CD14-positive monocyte (primary cell): ENCODE data around the gene LLGL2. TPM values are rescaled to one million over a fixed set of nuclear protein-coding genes. Genes with fewer than 3 reads are reported as not detected.
A peak's percentile ranks its signal among the peaks of the same experiment; 100 is the strongest.
"Not testable (repeated sequence)": the region's sequence is repeated elsewhere in the genome, so short reads cannot be mapped to it uniquely, and the experiment has no call there.

Experiments
- DNase-seq, 3 donors: peaks; one replicate each; pipeline ENCODE4 v3.0.0-alpha.2; 2011 to 2022
- H2AFZ ChIP-seq: 2 replicates; pipeline ENCODE4 v1.6.0; 2012; ENCODE audit warnings: mild to moderate bottlenecking, low read depth, low read length, inconsistent platforms; ENCODE audit not compliant: insufficient read depth, poor library complexity, severe bottlenecking
- H3K27ac ChIP-seq, 2 donors: 1 replicate in 1 of 2; 2 replicates in 1 of 2; pipeline ENCODE4 v1.5.1; 2012 to 2013; ENCODE audit warnings: low read length in 2 of 2, control low read depth in 1 of 2, inconsistent platforms in 1 of 2, low read depth in 1 of 2, mild to moderate bottlenecking in 1 of 2
- H3K27me3 ChIP-seq, 2 donors: one replicate each; pipeline versions ENCODE4 v1.6.0 to v1.6.1; 2011 to 2013; ENCODE audit warnings: low read length in 2 of 2; ENCODE audit not compliant: control insufficient read depth in 2 of 2, insufficient read depth in 2 of 2
- H3K36me3 ChIP-seq, 2 donors: replicated peaks in 1 of 2; 1 replicate in 1 of 2; 2 replicates in 1 of 2; pipeline versions ENCODE4 v1.5.1 to v1.6.1; 2012 to 2013; ENCODE audit warnings: low read length in 2 of 2, control low read depth in 1 of 2, inconsistent platforms in 1 of 2, mild to moderate bottlenecking in 1 of 2; ENCODE audit not compliant: insufficient read depth in 2 of 2, control insufficient read depth in 1 of 2
- H3K4me1 ChIP-seq, 2 donors: 1 replicate in 1 of 2; 2 replicates in 1 of 2; pipeline versions ENCODE4 v1.5.1 to v1.6.1; 2012 to 2013; ENCODE audit warnings: low read length in 2 of 2, control low read depth in 1 of 2, inconsistent platforms in 1 of 2, mild to moderate bottlenecking in 1 of 2, moderate library complexity in 1 of 2; ENCODE audit not compliant: insufficient read depth in 2 of 2, control insufficient read depth in 1 of 2
- H3K4me2 ChIP-seq: replicated peaks from 2 replicates; pipeline ENCODE3; 2012; ENCODE audit warnings: low read length, moderate library complexity, mild to moderate bottlenecking; ENCODE audit not compliant: poor library complexity, severe bottlenecking; ENCODE audit errors: extremely low read depth
- H3K4me3 ChIP-seq, 3 experiments: fragments of 200-600 bp in 1 of 3; sonication (generic) in 1 of 3; replicated peaks in 1 of 3; 1 replicate in 2 of 3; 2 replicates in 1 of 3; pipeline ENCODE4 v1.5.1; 2011 to 2013; ENCODE audit warnings: low read length in 3 of 3, mild to moderate bottlenecking in 3 of 3, control low read depth in 2 of 3, low read depth in 2 of 3, inconsistent platforms in 1 of 3, moderate library complexity in 1 of 3
- H3K79me2 ChIP-seq: 2 replicates; pipeline ENCODE4 v1.6.0; 2012; ENCODE audit warnings: mild to moderate bottlenecking, control low read depth, inconsistent platforms, low read length, moderate library complexity; ENCODE audit not compliant: insufficient read depth
- H3K9ac ChIP-seq: 2 replicates; pipeline ENCODE4 v1.6.0; 2017; ENCODE audit warnings: low read length, mild to moderate bottlenecking; ENCODE audit not compliant: insufficient read depth, poor library complexity, severe bottlenecking
- H3K9me3 ChIP-seq, 2 donors: replicated peaks in 1 of 2; 1 replicate in 1 of 2; 2 replicates in 1 of 2; pipeline versions ENCODE4 v1.5.1 to v1.6.1; 2012 to 2013; ENCODE audit warnings: low read length in 2 of 2, control low read depth in 1 of 2; ENCODE audit not compliant: control insufficient read depth in 1 of 2, insufficient read depth in 1 of 2
- H4K20me1 ChIP-seq: 2 replicates; pipeline ENCODE4 v1.6.0; 2012; ENCODE audit warnings: mild to moderate bottlenecking, low read length, control low read depth, moderate library complexity; ENCODE audit not compliant: insufficient read depth
- H3K27ac Mint-ChIP-seq, 7 donors: one replicate each; pipeline ENCODE4 v1.8.0; 2020; ENCODE audit warnings: mild to moderate bottlenecking in 7 of 7, mixed read lengths in 7 of 7, moderate library complexity in 6 of 7, inconsistent platforms in 2 of 7
- H3K27me3 Mint-ChIP-seq, 3 donors: one replicate each; pipeline ENCODE4 v1.8.0; 2021 to 2022; ENCODE audit warnings: low read depth in 3 of 3, mild to moderate bottlenecking in 3 of 3, mixed read lengths in 3 of 3, moderate library complexity in 3 of 3, inconsistent platforms in 1 of 3
- H3K36me3 Mint-ChIP-seq, 2 donors: one replicate each; pipeline ENCODE4 v1.8.0; 2020; ENCODE audit warnings: mixed read lengths in 2 of 2, inconsistent platforms in 1 of 2, mild to moderate bottlenecking in 1 of 2
- H3K4me1 Mint-ChIP-seq: one replicate; pipeline ENCODE4 v1.8.0; 2020; ENCODE audit warnings: mild to moderate bottlenecking, mixed read lengths
- H3K4me3 Mint-ChIP-seq, 2 donors: one replicate each; pipeline ENCODE4 v1.8.0; 2020; ENCODE audit warnings: mild to moderate bottlenecking in 2 of 2, mixed read lengths in 2 of 2, moderate library complexity in 1 of 2
- H3K9me3 Mint-ChIP-seq, 7 donors: one replicate each; pipeline ENCODE4 v1.8.0; 2020 to 2022; ENCODE audit warnings: mixed read lengths in 7 of 7, mild to moderate bottlenecking in 6 of 7, moderate library complexity in 6 of 7, inconsistent platforms in 2 of 7
- CTCF ChIP-seq: fragments of 200-600 bp; IDR thresholded peaks from one replicate; pipeline ENCODE4 v1.8.0; 2022; ENCODE audit warnings: antibody characterized with exemption, mild to moderate bottlenecking
- WGBS: methylation state at CpG from one replicate; pipeline ENCODE4 v1.1.5; 2013; ENCODE audit warnings: missing lambda C conversion rate; ENCODE audit not compliant: insufficient coverage; 5-methylcytosine and 5-hydroxymethylcytosine counted together
- intact Hi-C, 2 donors: fragments of 100-400 bp; cut with micrococcal nuclease; formaldehyde crosslinking; loops; one replicate each; pipeline versions ENCODE4 v1.15.0 to v1.15.1; 2023
- polyA plus RNA-seq, 3 donors: library from polyadenylated mRNA; depleted of rRNA in 1 of 3; unstranded in 2 of 3; stranded (reverse) in 1 of 3; fragments of 300-500 nt in 2 of 3; fragments of >200 nt in 1 of 3; fragmentation: Illumina TruSeq in 2 of 3; gene quantifications; 1 replicate in 2 of 3; 2 replicates in 1 of 3; pipeline ENCODE4 v1.2.3, GENCODE V29; 2012 to 2021

Gene LLGL2
- polyA plus RNA-seq, 3 donors = 4.8 to 7.5 (median 5.5) TPM

GRCh38 chr17:75575728-75576127, 50.2 kb downstream of the LLGL2 start:
- no peaks in the 10 kb centered on the region for H4K20me1 ChIP-seq
- no peak overlapping the region for H3K9ac ChIP-seq
- H3K27me3 Mint-ChIP-seq = peaks cover 0 to 6% (median 5%) of the 10 kb centered on the region in 3 donors
- H3K36me3 ChIP-seq = no peaks in the 10 kb centered on the region
- no peak for TF ChIP-seq CTCF
- no peaks in the 10 kb centered on the region for H3K79me2 ChIP-seq
- H3K4me3 ChIP-seq = no peak overlapping the region
- 96% methylated on average over 10 of the region's 11 CpGs for WGBS
- no peak overlapping the region for H2AFZ ChIP-seq
- peaks cover 12 to 13% of the 10 kb centered on the region in 2 donors for H3K4me1 ChIP-seq
- H3K4me1 Mint-ChIP-seq = peaks cover 16% of the 10 kb centered on the region
- peaks cover 0 to 3% of the 10 kb centered on the region in 2 donors for H3K9me3 ChIP-seq
- peaks cover 2 to 6% (median 4%) of the 10 kb centered on the region in 7 donors for H3K9me3 Mint-ChIP-seq
- H3K36me3 Mint-ChIP-seq = peaks cover 0 to 4% of the 10 kb centered on the region in 2 donors
- intact Hi-C loops = no loop called here
- peak overlapping the region in 3 of 7 donors; percentile 29 to 53 (median 45) for H3K27ac Mint-ChIP-seq
- H3K27me3 ChIP-seq = peaks cover 0 to under 1% of the 10 kb centered on the region in 2 donors
- no peak for DNase-seq
- no peak overlapping the region for H3K4me3 Mint-ChIP-seq
- no peak overlapping the region for H3K4me2 ChIP-seq
- H3K27ac ChIP-seq = no peak overlapping the region

- H3K9ac ChIP-seq = no peak overlapping the region
- H3K4me1 Mint-ChIP-seq = peaks cover 15% of the 10 kb centered on the region
- H3K9me3 ChIP-seq = peaks cover 0 to 11% of the 10 kb centered on the region in 2 donors
- peaks cover 4 to 12% (median 6%) of the 10 kb centered on the region in 3 donors for H3K27me3 Mint-ChIP-seq
- intact Hi-C loops = no loop called here
- H3K27ac Mint-ChIP-seq = peak overlapping the region in 2 of 7 donors; percentile 50 to 60
- no peak overlapping the region for H3K27ac ChIP-seq
- no peak overlapping the region for H3K4me3 Mint-ChIP-seq
- peaks cover 9 to 12% (median 10%) of the 10 kb centered on the region in 7 donors for H3K9me3 Mint-ChIP-seq
- H2AFZ ChIP-seq = no peak overlapping the region
- 87% methylated on average over 3 of the region's 15 CpGs for WGBS
- no peaks in the 10 kb centered on the region for H3K36me3 ChIP-seq
- peaks cover 0 to 7% of the 10 kb centered on the region in 2 donors for H3K27me3 ChIP-seq
- H4K20me1 ChIP-seq = no peaks in the 10 kb centered on the region
- H3K79me2 ChIP-seq = no peaks in the 10 kb centered on the region
- no peak for DNase-seq
- H3K4me3 ChIP-seq = no peak overlapping the region
- TF ChIP-seq CTCF = no peak
- H3K36me3 Mint-ChIP-seq = peaks cover 0 to 6% of the 10 kb centered on the region in 2 donors
- H3K4me1 ChIP-seq = peaks cover 4 to 7% of the 10 kb centered on the region in 2 donors
- H3K4me2 ChIP-seq = no peak overlapping the region
These were observed 51.2 kb downstream of the LLGL2 start for GRCh38 chr17:75576661-75577060.

GRCh38 chr17:75581121-75581725, 55.7 kb downstream of the LLGL2 start:
- H3K27ac ChIP-seq, DNase-seq, H3K4me1 ChIP-seq, H3K9ac ChIP-seq, H3K36me3 Mint-ChIP-seq, H4K20me1 ChIP-seq, H2AFZ ChIP-seq, H3K36me3 ChIP-seq, H3K79me2 ChIP-seq, H3K27me3 ChIP-seq, H3K27ac Mint-ChIP-seq: not testable (repeated sequence)
- Histone ChIP-seq H3K4me3 (peak overlapping the region in 2 of 3 experiments; percentile 12 to 46), H3K4me2 (peak overlapping the region; percentile 33), H3K9me3 (peaks cover 0 to 11% of the 10 kb centered on the region in 2 donors)
- H3K9me3 Mint-ChIP-seq = peaks cover 9 to 12% (median 10%) of the 10 kb centered on the region in 7 donors
- H3K4me3 Mint-ChIP-seq = peak overlapping the region; percentile 64 to 86
- WGBS = 32% methylated on average over 19 of the region's 23 CpGs
- peaks cover 12% of the 10 kb centered on the region for H3K4me1 Mint-ChIP-seq
- H3K27me3 Mint-ChIP-seq = peaks cover 6 to 16% (median 9%) of the 10 kb centered on the region in 3 donors
- intact Hi-C loops = loop anchor here in 1 of 2 donors (10.0 kb wide), 2 partner anchors 156 to 316 kb away; partner anchors contain the start of genes GGA3 and MRPS7
